Heart right ventricle (tissue), 16 donors: Measurements from ENCODE around the gene IL17REL. TPM values are rescaled to one million over a fixed set of nuclear protein-coding genes. Genes with fewer than 3 reads are reported as not detected.

ENCODE experiments used
- ATAC-seq, 8 donors: fragments of 200-7000 bp; cut with Tn5 transposase; one replicate each; pipeline ENCODE4 v1.9.1; 2020; ENCODE audit warnings: mild to moderate bottlenecking in 8 of 8, moderate library complexity in 8 of 8, moderate number of reproducible peaks in 1 of 8
- DNase-seq, 2 donors: peaks; one replicate each; pipeline ENCODE4 v3.0.0-alpha.2; 2020
- H3K27ac ChIP-seq, 10 donors: fragments of 200-600 bp; sonication (generic) in 2 of 10; one replicate each; pipeline versions ENCODE4 v1.5.0 to v1.8.0; 2020 to 2022; ENCODE audit warnings: mild to moderate bottlenecking in 3 of 10
- H3K27me3 ChIP-seq, 7 donors: fragments of 200-600 bp; one replicate each; pipeline ENCODE4 v1.8.0; 2021 to 2022; ENCODE audit warnings: mild to moderate bottlenecking in 2 of 7
- H3K36me3 ChIP-seq, 9 donors: fragments of 200-600 bp; sonication (generic) in 1 of 9; one replicate each; pipeline versions ENCODE4 v1.5.0 to v1.8.0; 2020 to 2022; ENCODE audit warnings: mild to moderate bottlenecking in 2 of 9
- H3K4me1 ChIP-seq, 9 donors: fragments of 200-600 bp; sonication (generic) in 1 of 9; one replicate each; pipeline versions ENCODE4 v1.5.0 to v1.8.0; 2020 to 2022; ENCODE audit warnings: mild to moderate bottlenecking in 4 of 9
- H3K4me3 ChIP-seq, 10 donors: fragments of 200-600 bp; sonication (generic) in 2 of 10; one replicate each; pipeline versions ENCODE4 v1.5.0 to v1.8.0; 2020 to 2022; ENCODE audit warnings: mild to moderate bottlenecking in 7 of 10, moderate library complexity in 2 of 10
- H3K9me3 ChIP-seq, 11 donors: fragments of 200-600 bp in 10 of 11; sonication (generic) in 2 of 11; one replicate each; pipeline versions ENCODE4 v1.5.0 to v1.8.0; 2013 to 2022; ENCODE audit warnings: mild to moderate bottlenecking in 2 of 11, control low read depth in 1 of 11, moderate library complexity in 1 of 11
- WGBS, 2 donors: extraction: QIAGEN DNeasy Blood & Tissue Kit; methylation state at CpG; one replicate each; pipeline ENCODE4 v1.1.7; 2013; ENCODE audit warnings: inconsistent platforms in 1 of 2; 5-methylcytosine and 5-hydroxymethylcytosine counted together
- intact Hi-C, 10 donors: fragments of 100-400 bp; cut with DNase I; formaldehyde crosslinking; loops; one replicate each; pipeline versions ENCODE4 v1.11.1 to v1.14.2; 2022
- polyA plus RNA-seq, 2 donors: library from polyadenylated mRNA; stranded (reverse); fragments of 200-250 nt; gene quantifications; one replicate each; pipeline ENCODE4 v1.2.3, GENCODE V29; 2013
- total RNA-seq, 10 donors: library from RNA; stranded (reverse); fragmentation: NEBNext Ultra II Directional in 3 of 10; extraction: Animal tissue kit (Norgen Biotek cat#: 25700) in 3 of 10; gene quantifications; one replicate each; pipeline versions ENCODE4 v1.2.1 to v1.2.4, GENCODE V29; 2021 to 2023
- TF ChIP-seq, protein P1 (sequence below), 9 donors: fragments of 200-600 bp; sonication (generic) in 2 of 9; IDR thresholded peaks; one replicate each; pipeline versions ENCODE4 v1.5.0 to v1.8.0; 2021 to 2022; ENCODE audit warnings: antibody characterized with exemption in 9 of 9, mild to moderate bottlenecking in 5 of 9, moderate library complexity in 1 of 9
- donor health status: Arrhythmogenic right ventricular cardiomyopathy.
- donor health status: ischemic (EF 13 %, LVEDD 7.1; RV severe dilation, severe dysfunction).
- donor health status: healthy with polysubstance abuse.
- donor health status: DM: no; HTN: yes; CAD: no.
- donor health status: DM: no; HTN: no; CAD: no.
- donor health status: ischemic (EF 25% LVEDD 6.9; RV normal size, moderate dysfunction).
- donor health status: ischemic (EF 25% LVEDD 5.7; RV mildly dilated, moderate dysfunction).
- donor health status: healthy.
- donor health status: DM: yes; HTN: yes; CAD: no.
- donor health status: Ischemic cardiomyopathy.
- donor health status: ischemic (EF 35%, LVEDD 5.7; RV mildly dilated, moderate dysfunction).
- donor health status: nonischemic (EF 11% LVEDD 7.7; RV severe dilation, severe dysfunction).
- donor health status: DM: yes; HTN: yes; CAD: no.
- donor health status: PGD.
- donor health status: ischemic (EF 29% LVEDD 5.4; RV normal size, mild dysfunction).
- donor health status: nonischemic (EF 23%, LVEDD 6.1; RV moderate dilation, normal function).

The IL17REL gene
- total and polyA plus RNA-seq, 12 donors: 0.11 TPM; not detected in 11

DNA sequence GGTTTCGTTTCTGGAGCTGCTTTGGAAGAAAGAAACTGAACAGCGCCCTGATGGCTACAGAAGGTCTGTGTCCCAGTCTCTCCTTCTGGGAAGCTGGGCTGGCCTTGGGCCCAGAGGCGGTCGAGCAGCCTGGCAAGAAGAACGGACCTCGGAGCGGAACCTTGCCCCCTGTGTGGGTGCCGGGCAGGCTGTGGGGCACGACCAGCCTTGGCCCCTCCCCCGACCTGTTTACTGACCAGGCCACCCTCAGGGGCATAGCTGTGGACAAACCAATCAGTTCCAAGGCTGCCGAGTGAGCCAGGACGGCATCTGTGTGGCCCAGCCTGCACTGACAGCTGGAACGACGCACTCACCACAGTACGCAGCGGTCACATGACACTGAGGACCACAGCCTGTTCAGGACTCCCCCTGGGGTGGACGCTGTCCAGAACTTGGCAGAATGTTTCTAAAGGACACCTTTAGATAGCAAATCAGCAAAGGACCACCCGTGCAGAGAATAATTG, 44.8 kb downstream of the IL17REL start:
- peak overlapping the region in 6 of 10 donors; percentile 6 to 41 (median 31) for H3K4me3 ChIP-seq
- WGBS, 2 donors: 35 to 40% methylated on average over 18 of the region's 18 CpGs
- H3K9me3 ChIP-seq: no peaks in the 10 kb centered on the region
- peaks cover 0 to 10% (median 0%) of the 10 kb centered on the region in 7 donors for H3K27me3 ChIP-seq
- intact Hi-C loops: loop anchor here in 1 of 10 donors (5.0 kb wide), 1 partner anchor 35 kb away; no protein-coding TSS in a partner anchor
- DNase-seq (peak; percentile 58 to 59), ATAC-seq (peak in 1 of 8 donors; percentile 7)
- peaks cover 0 to 31% (median 14%) of the 10 kb centered on the region in 9 donors for H3K36me3 ChIP-seq
- H3K4me1 ChIP-seq: peaks cover 40 to 89% (median 74%) of the 10 kb centered on the region in 9 donors
- TF ChIP-seq, protein P1, sequence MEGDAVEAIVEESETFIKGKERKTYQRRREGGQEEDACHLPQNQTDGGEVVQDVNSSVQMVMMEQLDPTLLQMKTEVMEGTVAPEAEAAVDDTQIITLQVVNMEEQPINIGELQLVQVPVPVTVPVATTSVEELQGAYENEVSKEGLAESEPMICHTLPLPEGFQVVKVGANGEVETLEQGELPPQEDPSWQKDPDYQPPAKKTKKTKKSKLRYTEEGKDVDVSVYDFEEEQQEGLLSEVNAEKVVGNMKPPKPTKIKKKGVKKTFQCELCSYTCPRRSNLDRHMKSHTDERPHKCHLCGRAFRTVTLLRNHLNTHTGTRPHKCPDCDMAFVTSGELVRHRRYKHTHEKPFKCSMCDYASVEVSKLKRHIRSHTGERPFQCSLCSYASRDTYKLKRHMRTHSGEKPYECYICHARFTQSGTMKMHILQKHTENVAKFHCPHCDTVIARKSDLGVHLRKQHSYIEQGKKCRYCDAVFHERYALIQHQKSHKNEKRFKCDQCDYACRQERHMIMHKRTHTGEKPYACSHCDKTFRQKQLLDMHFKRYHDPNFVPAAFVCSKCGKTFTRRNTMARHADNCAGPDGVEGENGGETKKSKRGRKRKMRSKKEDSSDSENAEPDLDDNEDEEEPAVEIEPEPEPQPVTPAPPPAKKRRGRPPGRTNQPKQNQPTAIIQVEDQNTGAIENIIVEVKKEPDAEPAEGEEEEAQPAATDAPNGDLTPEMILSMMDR (IDR thresholded peaks at IDR 0.05): no peak
- peak overlapping the region; percentile 40 to 99 (median 96) for H3K27ac ChIP-seq

DNA sequence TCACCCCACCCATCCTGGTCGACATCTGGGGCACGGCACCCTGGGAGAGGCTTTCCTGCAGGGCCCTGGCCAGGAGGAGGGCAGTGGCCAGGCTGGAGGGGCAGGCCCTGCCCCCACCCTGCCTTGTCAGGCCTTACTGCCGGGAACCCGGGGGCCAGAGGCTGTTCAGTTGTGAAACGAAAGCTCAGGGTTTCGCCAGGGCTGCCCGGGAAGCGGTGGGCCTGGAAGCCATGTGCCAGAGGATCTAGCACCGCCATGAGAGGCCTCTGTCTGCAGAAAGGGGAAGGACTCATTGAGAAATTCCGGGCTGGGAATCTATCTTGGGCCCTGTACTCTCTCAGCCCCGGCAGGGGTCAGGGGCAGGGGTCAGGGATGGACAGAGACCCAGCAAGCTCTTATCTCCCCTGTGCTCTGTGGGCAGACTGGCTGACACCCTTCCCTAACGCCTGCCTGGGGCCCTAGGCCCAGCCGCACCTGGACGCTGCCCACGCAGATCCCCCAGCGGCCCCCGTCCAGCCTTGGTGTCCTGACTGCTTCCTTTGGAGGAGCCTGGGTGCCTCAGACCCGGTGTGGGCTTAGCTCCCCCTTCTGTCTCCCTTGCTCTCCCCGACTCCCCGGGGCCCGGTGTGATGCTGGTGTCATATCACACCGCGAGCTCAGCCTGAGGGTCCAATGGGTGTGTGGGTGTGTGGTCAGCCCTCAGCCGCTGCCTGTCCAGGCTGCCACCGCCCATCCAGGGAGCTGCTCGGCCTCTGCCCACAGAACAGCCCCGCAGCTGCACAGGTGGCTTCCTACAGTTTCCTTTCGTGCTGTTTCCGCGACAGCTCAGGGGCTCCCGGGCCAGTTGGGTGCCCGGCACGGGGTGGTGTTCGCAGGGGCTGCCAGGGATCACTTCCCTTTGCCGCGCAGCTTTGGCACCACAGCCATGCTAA, 45.5 kb downstream of the IL17REL start:
- ATAC-seq: no peak
- WGBS, 2 donors: 44 to 63% methylated on average over 33 to 36 of the region's 36 CpGs
- H3K4me3 ChIP-seq: peak overlapping the region in 7 of 10 donors; percentile 6 to 41 (median 30)

DNA sequence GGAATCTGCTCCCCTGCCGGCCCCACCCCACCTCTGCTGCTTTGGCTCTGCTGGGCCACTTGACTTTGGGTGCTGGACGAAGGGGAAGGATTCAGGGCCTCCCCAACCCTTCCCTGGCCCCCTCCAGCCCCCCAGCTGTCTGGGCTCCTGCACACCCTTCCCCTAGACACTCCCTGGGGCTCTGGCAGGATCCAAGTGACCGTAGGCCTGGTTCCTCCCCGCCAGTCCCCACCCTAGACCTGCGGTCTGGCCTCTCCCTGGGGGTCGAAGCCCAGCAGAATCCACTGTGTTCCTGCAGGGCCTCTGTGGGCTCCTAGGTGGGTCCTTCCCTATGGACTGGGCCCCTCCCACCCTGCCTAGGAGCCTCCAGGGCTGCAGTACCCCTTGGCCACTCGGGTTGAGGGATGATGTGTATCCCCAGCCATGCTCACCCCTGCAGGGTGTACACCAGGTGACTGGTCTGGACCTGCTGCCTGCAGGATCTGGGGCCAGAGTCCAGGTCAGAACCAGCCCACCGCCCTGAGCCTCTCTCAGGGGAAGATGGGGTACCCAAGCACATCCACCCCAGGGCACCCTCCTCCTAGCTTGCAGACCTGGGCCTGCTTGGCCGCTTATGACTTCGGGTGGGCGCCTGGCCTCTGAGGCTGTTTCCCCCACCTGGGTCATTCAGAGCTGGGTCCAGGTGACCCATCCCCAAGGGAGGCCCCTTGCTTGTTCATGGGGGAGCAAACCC, 46.4 kb downstream of the IL17REL start:
- Histone ChIP-seq H3K27ac (peak overlapping the region in 9 of 10 donors; percentile 71 to 99 (median 98)), H3K36me3 (peaks cover 0 to 44% (median 17%) of the 10 kb centered on the region in 9 donors), H3K4me1 (peaks cover 44 to 86% (median 75%) of the 10 kb centered on the region in 9 donors), H3K9me3 (no peaks in the 10 kb centered on the region), H3K27me3 (no peaks in the 10 kb centered on the region), H3K4me3 (no peak overlapping the region)
- 75 to 76% methylated on average over 11 of the region's 11 CpGs for WGBS, 2 donors
- DNase-seq (peak in 1 of 2 donors; percentile 9), ATAC-seq (no peak)
- intact Hi-C loops: loop anchor here in 1 of 10 donors (5.0 kb wide), 1 partner anchor 34 kb away; no protein-coding TSS in a partner anchor
- TF ChIP-seq, protein P1 (IDR thresholded peaks at IDR 0.05): no peak

More for the DNA sequence above, 45.5 kb downstream of the IL17REL start:
- H3K9me3 ChIP-seq: no peaks in the 10 kb centered on the region
- peak; percentile 29 to 44 for DNase-seq
- peaks cover 42 to 94% (median 78%) of the 10 kb centered on the region in 9 donors for H3K4me1 ChIP-seq
- H3K27me3 ChIP-seq: peaks cover 0 to 8% (median 0%) of the 10 kb centered on the region in 7 donors
- TF ChIP-seq, protein P1 (IDR thresholded peaks at IDR 0.05): peak in 1 of 9 donors; percentile 4
- peaks cover 0 to 36% (median 16%) of the 10 kb centered on the region in 9 donors for H3K36me3 ChIP-seq
- peak overlapping the region; percentile 40 to 99 (median 96) for H3K27ac ChIP-seq
- intact Hi-C loops: loop anchor here in 1 of 10 donors (5.0 kb wide), 1 partner anchor 35 kb away; no protein-coding TSS in a partner anchor
